Measurements from ENCODE around the gene PIK3R3.

DNA sequence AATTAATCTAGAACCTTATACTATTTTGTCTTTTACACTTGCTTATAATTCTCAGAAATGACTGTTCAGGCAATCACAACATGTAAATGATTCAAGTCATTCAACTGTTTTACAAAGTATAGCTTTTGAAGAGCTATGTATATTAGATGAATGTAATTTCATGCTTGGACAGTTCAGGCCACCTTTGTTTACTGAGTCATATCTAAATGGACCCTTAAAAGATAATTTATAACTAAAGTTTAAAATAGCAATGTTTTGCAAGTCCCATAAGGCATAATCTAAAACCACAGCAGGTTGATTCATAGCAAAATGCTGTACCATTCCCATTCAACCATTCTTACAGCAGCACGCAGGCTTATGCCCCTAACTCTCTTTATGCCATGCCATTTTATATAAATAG, 64.8 kb downstream of the PIK3R3 start:
- TF ChIP-seq, protein P1, sequence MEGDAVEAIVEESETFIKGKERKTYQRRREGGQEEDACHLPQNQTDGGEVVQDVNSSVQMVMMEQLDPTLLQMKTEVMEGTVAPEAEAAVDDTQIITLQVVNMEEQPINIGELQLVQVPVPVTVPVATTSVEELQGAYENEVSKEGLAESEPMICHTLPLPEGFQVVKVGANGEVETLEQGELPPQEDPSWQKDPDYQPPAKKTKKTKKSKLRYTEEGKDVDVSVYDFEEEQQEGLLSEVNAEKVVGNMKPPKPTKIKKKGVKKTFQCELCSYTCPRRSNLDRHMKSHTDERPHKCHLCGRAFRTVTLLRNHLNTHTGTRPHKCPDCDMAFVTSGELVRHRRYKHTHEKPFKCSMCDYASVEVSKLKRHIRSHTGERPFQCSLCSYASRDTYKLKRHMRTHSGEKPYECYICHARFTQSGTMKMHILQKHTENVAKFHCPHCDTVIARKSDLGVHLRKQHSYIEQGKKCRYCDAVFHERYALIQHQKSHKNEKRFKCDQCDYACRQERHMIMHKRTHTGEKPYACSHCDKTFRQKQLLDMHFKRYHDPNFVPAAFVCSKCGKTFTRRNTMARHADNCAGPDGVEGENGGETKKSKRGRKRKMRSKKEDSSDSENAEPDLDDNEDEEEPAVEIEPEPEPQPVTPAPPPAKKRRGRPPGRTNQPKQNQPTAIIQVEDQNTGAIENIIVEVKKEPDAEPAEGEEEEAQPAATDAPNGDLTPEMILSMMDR (IDR thresholded peaks at IDR 0.05; ENCODE audit: insufficient read depth, low read length, poor library complexity, severe bottlenecking), result no peak
- no peak for TF ChIP-seq EZH2phosphoT487 (conservative IDR thresholded peaks at IDR 0.05; ENCODE audit: low read length)
